Epithelial cell of esophagus (primary cell): ENCODE data around the gene CELA2A.
A peak's percentile ranks its signal among the peaks of the same experiment; 100 is the strongest.

Experiments
- DNase-seq: peaks from one replicate; pipeline ENCODE4 v3.0.0; 2010; ENCODE audit warnings: low read depth
- H3K4me3 ChIP-seq: 2 replicates; pipeline ENCODE4 v1.5.1; 2011; ENCODE audit warnings: mild to moderate bottlenecking, low read length, control low read depth
- TF ChIP-seq, protein P1 (sequence below): IDR thresholded peaks from 2 replicates; pipeline ENCODE4 v1.5.1; 2011; ENCODE audit warnings: low read depth, mild to moderate bottlenecking, low read length, control low read depth, inconsistent platforms; ENCODE audit not compliant: insufficient read depth; ENCODE audit errors: missing control alignments

The CELA2A gene

DNA sequence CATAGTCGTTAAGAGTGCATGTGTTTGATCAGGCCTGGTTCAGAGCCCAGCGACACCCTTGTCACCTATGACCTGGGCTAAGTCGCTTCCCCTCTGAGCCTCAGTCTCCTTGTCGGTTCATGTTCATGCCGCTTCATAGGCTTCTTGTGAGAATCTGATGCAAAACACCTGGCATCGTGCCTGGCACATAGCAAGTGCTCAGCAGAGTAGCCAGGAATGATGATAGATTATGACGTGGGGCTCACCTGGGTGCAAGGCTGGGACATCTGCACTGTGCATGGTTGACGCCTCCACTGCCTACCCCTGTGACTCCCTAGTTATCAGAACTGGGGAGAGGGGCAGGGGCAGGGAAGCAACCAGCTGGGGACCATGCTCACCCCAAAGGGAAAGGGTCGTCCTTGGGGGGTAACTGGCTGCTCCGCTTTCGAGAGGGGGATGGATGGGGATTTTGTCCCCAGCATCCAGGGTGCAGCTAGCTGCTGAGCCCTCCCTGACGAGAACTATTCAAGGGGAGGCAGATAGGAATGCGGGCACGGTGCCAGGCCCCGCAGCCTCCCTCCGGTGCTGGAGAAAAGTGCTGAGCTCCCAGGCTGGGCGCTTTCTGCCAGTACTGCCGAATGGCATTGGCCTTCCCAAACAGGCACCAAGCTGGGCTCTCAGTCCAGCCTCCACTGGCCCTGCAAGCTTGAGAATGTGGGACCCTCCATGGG, 37.6 kb upstream of the CELA2A start:
- H3K4me3 ChIP-seq = no peak overlapping the region
- DNase-seq = peak; percentile 96
- TF ChIP-seq, protein P1, sequence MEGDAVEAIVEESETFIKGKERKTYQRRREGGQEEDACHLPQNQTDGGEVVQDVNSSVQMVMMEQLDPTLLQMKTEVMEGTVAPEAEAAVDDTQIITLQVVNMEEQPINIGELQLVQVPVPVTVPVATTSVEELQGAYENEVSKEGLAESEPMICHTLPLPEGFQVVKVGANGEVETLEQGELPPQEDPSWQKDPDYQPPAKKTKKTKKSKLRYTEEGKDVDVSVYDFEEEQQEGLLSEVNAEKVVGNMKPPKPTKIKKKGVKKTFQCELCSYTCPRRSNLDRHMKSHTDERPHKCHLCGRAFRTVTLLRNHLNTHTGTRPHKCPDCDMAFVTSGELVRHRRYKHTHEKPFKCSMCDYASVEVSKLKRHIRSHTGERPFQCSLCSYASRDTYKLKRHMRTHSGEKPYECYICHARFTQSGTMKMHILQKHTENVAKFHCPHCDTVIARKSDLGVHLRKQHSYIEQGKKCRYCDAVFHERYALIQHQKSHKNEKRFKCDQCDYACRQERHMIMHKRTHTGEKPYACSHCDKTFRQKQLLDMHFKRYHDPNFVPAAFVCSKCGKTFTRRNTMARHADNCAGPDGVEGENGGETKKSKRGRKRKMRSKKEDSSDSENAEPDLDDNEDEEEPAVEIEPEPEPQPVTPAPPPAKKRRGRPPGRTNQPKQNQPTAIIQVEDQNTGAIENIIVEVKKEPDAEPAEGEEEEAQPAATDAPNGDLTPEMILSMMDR = no peak

DNA sequence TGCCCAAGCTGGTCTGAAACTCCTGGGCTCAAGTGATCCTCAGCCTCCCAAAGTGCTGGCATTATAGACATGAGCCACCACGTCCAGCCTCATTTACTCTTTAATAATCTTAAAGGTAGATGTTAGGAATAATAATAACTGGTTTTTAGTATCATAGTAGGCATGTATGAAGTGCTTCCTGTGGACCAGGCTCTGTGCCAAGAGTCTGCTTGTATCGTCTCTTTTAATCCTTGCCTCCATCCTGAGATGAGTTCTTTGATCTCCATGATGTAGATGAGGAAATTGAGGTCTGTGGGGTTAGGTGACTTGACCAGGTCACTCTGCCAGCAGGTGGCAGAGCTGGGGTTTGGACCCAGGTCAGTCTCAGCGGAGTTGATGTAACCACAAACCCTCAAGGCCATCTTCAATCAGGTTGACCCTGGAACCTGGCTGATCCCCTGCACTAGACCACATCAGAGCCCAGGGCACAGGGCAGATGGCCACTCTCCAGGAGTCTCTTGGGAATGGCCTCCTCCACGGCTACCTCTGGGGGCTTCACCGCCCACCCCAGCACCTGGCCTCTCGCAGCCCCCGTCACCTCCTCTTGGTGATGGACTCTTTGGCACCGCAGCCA, 35.6 kb upstream of the CELA2A start:
- TF ChIP-seq, protein P1 = no peak
- H3K4me3 ChIP-seq = no peak overlapping the region
- no peak for DNase-seq

DNA sequence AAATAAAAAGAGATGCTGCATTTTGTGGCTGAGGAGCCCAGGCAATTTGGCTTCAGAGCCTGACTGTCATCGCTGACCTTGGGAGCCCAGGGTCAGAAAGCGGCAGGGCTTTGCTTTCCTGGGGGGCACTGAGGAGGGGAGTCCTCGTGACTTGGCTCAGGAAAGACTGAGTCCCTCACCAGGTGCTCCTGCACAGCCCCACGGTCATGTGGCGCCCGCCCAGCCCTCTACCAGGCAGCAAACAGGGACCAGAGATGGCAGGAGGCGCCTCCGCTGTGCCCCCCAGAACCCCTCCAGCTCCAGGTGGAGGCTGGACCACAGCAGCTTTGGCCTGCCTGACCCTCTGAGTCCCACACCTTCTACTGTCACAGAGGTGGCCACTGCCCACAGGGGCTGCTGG, 33.7 kb upstream of the CELA2A start:
- no peak for DNase-seq
- H3K4me3 ChIP-seq = no peak overlapping the region
- TF ChIP-seq, protein P1 = no peak

DNA sequence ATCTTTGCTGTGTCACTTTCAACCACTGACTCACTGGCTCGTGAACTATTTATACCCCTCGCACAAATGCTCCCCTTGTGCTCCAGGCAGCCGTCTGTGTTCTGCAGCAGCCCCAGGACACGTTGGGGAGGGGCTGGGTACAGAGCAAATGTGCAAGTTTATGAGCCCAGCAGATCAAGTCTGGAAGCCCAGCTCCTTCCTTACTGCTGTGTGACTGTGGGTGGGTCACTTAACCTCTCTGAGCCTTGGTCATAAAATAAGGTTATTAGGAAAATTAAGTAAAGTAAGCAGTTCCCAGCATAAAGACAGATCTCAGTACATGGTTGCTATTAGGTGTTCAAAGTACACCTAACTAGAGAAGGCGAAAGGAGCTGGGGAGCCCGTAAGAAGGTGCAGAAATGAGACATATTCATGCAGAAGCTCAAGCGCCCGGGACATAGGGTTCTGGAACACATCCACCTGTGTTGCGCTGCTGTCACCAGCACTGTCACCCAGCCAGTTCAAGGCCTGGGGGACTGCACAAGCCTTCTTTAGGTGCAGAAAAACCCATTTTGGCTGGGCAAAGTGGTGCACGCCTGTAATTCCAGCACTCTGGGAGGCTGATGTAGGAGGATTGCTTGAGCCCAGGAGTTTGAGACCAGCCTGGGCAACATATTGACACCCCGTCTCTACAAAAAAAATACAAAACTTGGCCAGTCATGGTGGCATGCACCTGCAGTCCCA, 33.0 kb upstream of the CELA2A start:
- H3K4me3 ChIP-seq = no peak overlapping the region
- no peak for DNase-seq
- TF ChIP-seq, protein P1 = no peak

DNA sequence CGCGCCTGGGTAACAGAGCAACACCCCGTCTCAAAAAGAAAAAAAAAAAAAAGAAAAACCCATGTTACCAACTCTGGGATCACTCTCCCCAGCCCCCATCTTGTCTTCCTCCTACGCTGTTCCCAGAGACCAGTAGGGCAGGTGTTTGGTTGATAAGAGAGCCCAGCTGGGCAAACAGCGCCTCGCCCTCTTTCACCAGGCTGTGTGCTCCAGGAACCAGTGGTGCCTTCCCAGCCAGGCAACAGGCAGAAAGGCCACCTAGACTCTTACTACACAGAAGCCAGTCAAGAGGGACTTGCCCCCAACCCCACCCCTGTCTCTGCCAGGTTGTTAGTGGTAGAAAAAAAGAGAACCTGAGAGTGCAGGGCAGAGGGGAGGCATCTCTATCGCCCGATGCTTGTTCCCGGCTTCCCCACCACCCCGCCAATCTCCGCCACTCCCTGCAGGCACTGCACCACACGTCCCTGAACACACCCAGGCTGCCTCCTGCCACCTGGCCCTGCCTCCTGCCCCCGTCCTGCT, 32.3 kb upstream of the CELA2A start:
- DNase-seq = no peak
- TF ChIP-seq, protein P1 = no peak

DNA sequence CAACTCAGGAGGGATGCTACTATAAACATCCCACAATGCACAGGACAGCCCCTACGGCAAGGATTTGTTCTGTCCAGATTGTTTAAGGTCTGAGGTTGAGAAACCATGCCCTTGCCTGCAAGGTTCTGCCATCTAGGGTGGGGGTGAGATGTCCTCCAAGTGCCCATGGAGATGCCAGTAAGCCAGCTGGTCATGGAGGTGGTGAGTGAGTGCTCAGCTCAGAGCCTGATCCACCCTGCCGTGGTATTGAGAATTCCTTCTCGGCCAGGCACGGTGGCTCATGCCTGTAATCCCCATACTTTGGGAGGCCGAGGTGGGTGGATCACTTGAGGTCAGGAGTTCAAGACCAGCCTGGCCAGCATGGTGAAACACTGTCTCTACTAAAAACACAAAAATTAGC, 31.6 kb upstream of the CELA2A start:
- TF ChIP-seq, protein P1 = no peak

More for the DNA sequence above, 32.3 kb upstream of the CELA2A start:
- no peak overlapping the region for H3K4me3 ChIP-seq

DNA sequence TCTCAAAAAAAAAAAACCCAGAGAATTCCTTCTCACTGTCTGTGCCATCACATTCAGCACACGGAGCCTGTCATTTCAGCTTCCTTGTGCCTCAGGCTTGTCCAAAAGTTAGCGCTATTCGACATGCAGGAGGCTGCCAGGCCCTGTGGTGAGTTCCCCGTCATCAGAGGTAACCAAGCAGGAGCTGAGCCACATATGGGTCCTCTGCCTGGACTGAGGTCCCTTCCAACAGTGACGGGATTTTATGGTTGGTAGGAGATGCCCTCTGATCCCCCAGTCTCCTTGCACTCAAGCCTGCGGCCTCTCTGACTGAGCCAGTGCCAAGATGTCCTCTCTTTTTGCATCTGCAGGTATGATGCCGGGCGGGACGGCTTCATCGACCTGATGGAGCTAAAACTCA, 31.0 kb upstream of the CELA2A start:
- no peak overlapping the region for H3K4me3 ChIP-seq
- no peak for DNase-seq
- TF ChIP-seq, protein P1 = no peak

More for the DNA sequence above, 31.6 kb upstream of the CELA2A start:
- no peak for DNase-seq
- H3K4me3 ChIP-seq = no peak overlapping the region
